ENCODE results near the gene OOEP. TPM values are rescaled to one million over a fixed set of nuclear protein-coding genes. Genes with fewer than 3 reads are reported as not detected.

OOEP gene
- polyA plus RNA-seq, 1 of the 3 experiments (the other 2 are of a cell fraction): not detected

- H3K4me2 ChIP-seq: no peak overlapping the region
- H3F3A ChIP-seq (replicated peaks; ENCODE audit: insufficient read depth): no peaks in the 10 kb centered on the region
- ChIA-PET CTCF (interaction anchor here (1.1 kb wide), 1 partner anchor 20 kb away, joined by 3 read pairs; no protein-coding TSS in a partner anchor), POLR2A (no interaction called here)
- H3K4me3 ChIP-seq (ENCODE audit: low read depth in 2 of 2, low read length in 1 of 2): no peak overlapping the region
- no peaks in the 10 kb centered on the region for H3K9me3 ChIP-seq
- no peaks in the 10 kb centered on the region for H3K79me2 ChIP-seq (ENCODE audit: insufficient read depth)
- no peaks in the 10 kb centered on the region for H3K36me3 ChIP-seq (replicated peaks in 1 of 2; ENCODE audit: control insufficient read depth in 1 of 2, insufficient read depth in 2 of 2, low read length in 1 of 2)
- no peak overlapping the region for H3K27ac ChIP-seq (ENCODE audit: low read depth in 2 of 2, low read length in 1 of 2)
- TF ChIP-seq MEF2A (IDR thresholded peaks at IDR 0.05; ENCODE audit: borderline replicate concordance, low read depth) (no peak), CTCF (IDR thresholded peaks at IDR 0.05) (no peak), GABPA (IDR thresholded peaks at IDR 0.05; ENCODE audit: low read depth) (no peak), RCOR1 (IDR thresholded peaks at IDR 0.05; ENCODE audit: low read length) (no peak), YY1 (IDR thresholded peaks at IDR 0.05; ENCODE audit: low read depth) (no peak), FOXM1 (IDR thresholded peaks at IDR 0.05; ENCODE audit: low read depth) (no peak), FOXJ3 (CRISPR knock-in tag; IDR thresholded peaks at IDR 0.05) (no peak), RXRA (IDR thresholded peaks at IDR 0.05; ENCODE audit: borderline replicate concordance, low read depth) (no peak), POLR2AphosphoS5 (IDR thresholded peaks at IDR 0.05; ENCODE audit: low read depth, low read length) (no peak), ZBTB33 (IDR thresholded peaks at IDR 0.05; ENCODE audit: borderline replicate concordance, low read depth) (no peak), ELF1 (IDR thresholded peaks at IDR 0.05) (no peak), CHD2 (IDR thresholded peaks at IDR 0.05; ENCODE audit: low read length, partially characterized antibody) (no peak), EZH2phosphoT487 (IDR thresholded peaks at IDR 0.05; ENCODE audit: borderline replicate concordance, low read depth) (no peak)
- WGBS (ENCODE audit: low lambda C conversion rate): 87% methylated on average over 1 of the region's 1 CpG
- no peaks in the 10 kb centered on the region; the same call in 1 of the 2 replicates for H3K27me3 ChIP-seq (ENCODE audit: insufficient read depth)
- no peaks in the 10 kb centered on the region for H3K4me1 ChIP-seq (ENCODE audit: control insufficient read depth in 1 of 2, insufficient read depth in 2 of 2, low read depth in 1 of 2, low read length in 1 of 2)
- H3K9me2 ChIP-seq: no peaks in the 10 kb centered on the region
- H3K9ac ChIP-seq: no peak overlapping the region
- DNase-seq: no peak
- H2AFZ ChIP-seq (ENCODE audit: low read depth): no peak overlapping the region
- H4K20me1 ChIP-seq (ENCODE audit: insufficient read depth): no peaks in the 10 kb centered on the region
Measured at GRCh38 chr6:73409395-73409794, 39.7 kb upstream of the OOEP start.

- no peak overlapping the region for H2AFZ ChIP-seq (ENCODE audit: low read depth)
- POLR2A ChIA-PET: no interaction called here
- no peaks in the 10 kb centered on the region for H3K79me2 ChIP-seq (ENCODE audit: insufficient read depth)
- H3K9me3 ChIP-seq: no peaks in the 10 kb centered on the region
- no peak overlapping the region for H3K4me2 ChIP-seq
- no peak overlapping the region for H3K9ac ChIP-seq
- H4K20me1 ChIP-seq (ENCODE audit: insufficient read depth): no peaks in the 10 kb centered on the region
- no peaks in the 10 kb centered on the region for H3F3A ChIP-seq (replicated peaks; ENCODE audit: insufficient read depth)
- no peak overlapping the region for H3K4me3 ChIP-seq (ENCODE audit: low read depth in 2 of 2, low read length in 1 of 2)
- no peaks in the 10 kb centered on the region for H3K4me1 ChIP-seq (ENCODE audit: control insufficient read depth in 1 of 2, insufficient read depth in 2 of 2, low read depth in 1 of 2, low read length in 1 of 2)
- CTCF ChIA-PET: interaction anchor here (0.6 to 0.9 kb wide), 2 partner anchors 74 to 252 kb away, joined by 3 read pairs; no protein-coding TSS in a partner anchor
- no peak for TF ChIP-seq REST (IDR thresholded peaks at IDR 0.05; ENCODE audit: low read depth, low read length)
- TF ChIP-seq IRF3 (IDR thresholded peaks at IDR 0.05; ENCODE audit: low read depth, low read length): no peak
- no peak for TF ChIP-seq TEAD4 (IDR thresholded peaks at IDR 0.05; ENCODE audit: borderline replicate concordance, insufficient read depth)
- TF ChIP-seq ELF1 (IDR thresholded peaks at IDR 0.05): no peak
- no peak for TF ChIP-seq POLR2AphosphoS5 (IDR thresholded peaks at IDR 0.05; ENCODE audit: low read depth, low read length)
- TF ChIP-seq MAX (IDR thresholded peaks at IDR 0.05; ENCODE audit: low read depth): no peak
- TF ChIP-seq JUND (IDR thresholded peaks at IDR 0.05): no peak
- DNase-seq: no peak
- H3K27ac ChIP-seq (ENCODE audit: low read depth in 2 of 2, low read length in 1 of 2): no peak overlapping the region
- H3K27me3 ChIP-seq (ENCODE audit: insufficient read depth): no peaks in the 10 kb centered on the region
- no peaks in the 10 kb centered on the region for H3K9me2 ChIP-seq
- no peaks in the 10 kb centered on the region for H3K36me3 ChIP-seq (replicated peaks in 1 of 2; ENCODE audit: control insufficient read depth in 1 of 2, insufficient read depth in 2 of 2, low read length in 1 of 2)
Measured at GRCh38 chr6:73400656-73401055, 31.0 kb upstream of the OOEP start.

Data from SK-N-SH (cell line).